Suprapubic skin (tissue), 4 donors: ENCODE measurements around the gene LAPTM5. TPM values are rescaled to one million over a fixed set of nuclear protein-coding genes. Genes with fewer than 3 reads are reported as not detected.

ENCODE experiments used
- DNase-seq, 2 donors: peaks; one replicate each; pipeline ENCODE4 v3.0.0-alpha.2; 2019; ENCODE audit warnings: low spot score in 2 of 2
- H3K27ac ChIP-seq: fragments of 200-600 bp; sonication (generic); one replicate; pipeline ENCODE4 v1.5.1; 2019
- H3K27me3 ChIP-seq: fragments of 200-600 bp; sonication (generic); one replicate; pipeline ENCODE4 v1.5.1; 2019
- H3K36me3 ChIP-seq: fragments of 200-600 bp; sonication (generic); one replicate; pipeline ENCODE4 v1.5.1; 2019
- H3K4me1 ChIP-seq: fragments of 200-600 bp; sonication (generic); one replicate; pipeline ENCODE4 v1.5.1; 2019
- H3K4me3 ChIP-seq: fragments of 200-600 bp; sonication (generic); one replicate; pipeline ENCODE4 v1.5.1; 2019; ENCODE audit warnings: mild to moderate bottlenecking
- H3K9me3 ChIP-seq: fragments of 200-600 bp; sonication (generic); one replicate; pipeline ENCODE4 v1.5.1; 2019
- EP300 ChIP-seq: sonication (generic); formaldehyde crosslinking; IDR thresholded peaks from one replicate; pipeline ENCODE4 v1.6.1; 2017; ENCODE audit warnings: antibody characterized with exemption
- POLR2A ChIP-seq, 2 donors: fragments of 450-650 bp; IDR thresholded peaks; one replicate each; pipeline ENCODE4 v1.6.1; 2017; ENCODE audit warnings: antibody characterized with exemption in 2 of 2, mild to moderate bottlenecking in 2 of 2, moderate library complexity in 2 of 2
- POLR2AphosphoS5 ChIP-seq, 3 donors: sonication (generic); formaldehyde crosslinking; IDR thresholded peaks; one replicate each; pipeline ENCODE4 v1.6.1; 2017; ENCODE audit warnings: antibody characterized with exemption in 3 of 3
- WGBS: methylation state at CpG from one replicate; pipeline ENCODE4 v1.1.5; 2018; 5-methylcytosine and 5-hydroxymethylcytosine counted together
- total RNA-seq, 4 donors: library from RNA; depleted of rRNA; stranded (reverse); fragments of >200 nt; gene quantifications; one replicate each; pipeline ENCODE4 v1.1.0, GENCODE V29; 2016
- TF ChIP-seq, protein P1 (sequence below), 2 donors: fragments of 200-600 bp in 1 of 2; fragments of 450-650 bp in 1 of 2; sonication (generic) in 1 of 2; IDR thresholded peaks; one replicate each; pipeline ENCODE4 v1.5.1; 2016 to 2019; ENCODE audit warnings: antibody characterized with exemption in 2 of 2, mild to moderate bottlenecking in 1 of 2, moderate library complexity in 1 of 2

LAPTM5 gene
- total RNA-seq, 4 donors from 2014 or later, result 9.9 to 13.7 (median 12.2) TPM

DNA sequence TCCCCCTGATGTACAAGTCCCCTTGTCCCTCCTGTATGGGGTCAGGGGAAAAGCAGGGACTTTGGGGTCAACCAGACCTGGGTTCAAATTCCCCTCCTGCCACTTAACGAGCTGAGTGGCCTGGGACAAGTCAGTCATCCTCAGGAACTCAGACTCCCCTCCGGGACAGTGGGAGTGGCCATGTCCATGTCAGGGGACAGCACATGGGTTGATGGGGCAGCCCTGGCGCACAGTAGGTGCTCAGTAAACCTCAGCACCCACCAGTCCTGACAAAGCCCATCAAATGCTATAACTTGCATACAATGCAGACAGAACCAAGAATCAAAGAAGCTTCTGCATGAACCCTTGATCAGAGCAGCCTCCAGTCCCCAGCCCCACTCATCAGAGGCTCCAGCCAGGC is 64.2 kb downstream of the LAPTM5 start:
- TF ChIP-seq POLR2A (IDR thresholded peaks at IDR 0.05) (no peak), POLR2AphosphoS5 (IDR thresholded peaks at IDR 0.05) (no peak), EP300 (no peak)
- TF ChIP-seq, protein P1, sequence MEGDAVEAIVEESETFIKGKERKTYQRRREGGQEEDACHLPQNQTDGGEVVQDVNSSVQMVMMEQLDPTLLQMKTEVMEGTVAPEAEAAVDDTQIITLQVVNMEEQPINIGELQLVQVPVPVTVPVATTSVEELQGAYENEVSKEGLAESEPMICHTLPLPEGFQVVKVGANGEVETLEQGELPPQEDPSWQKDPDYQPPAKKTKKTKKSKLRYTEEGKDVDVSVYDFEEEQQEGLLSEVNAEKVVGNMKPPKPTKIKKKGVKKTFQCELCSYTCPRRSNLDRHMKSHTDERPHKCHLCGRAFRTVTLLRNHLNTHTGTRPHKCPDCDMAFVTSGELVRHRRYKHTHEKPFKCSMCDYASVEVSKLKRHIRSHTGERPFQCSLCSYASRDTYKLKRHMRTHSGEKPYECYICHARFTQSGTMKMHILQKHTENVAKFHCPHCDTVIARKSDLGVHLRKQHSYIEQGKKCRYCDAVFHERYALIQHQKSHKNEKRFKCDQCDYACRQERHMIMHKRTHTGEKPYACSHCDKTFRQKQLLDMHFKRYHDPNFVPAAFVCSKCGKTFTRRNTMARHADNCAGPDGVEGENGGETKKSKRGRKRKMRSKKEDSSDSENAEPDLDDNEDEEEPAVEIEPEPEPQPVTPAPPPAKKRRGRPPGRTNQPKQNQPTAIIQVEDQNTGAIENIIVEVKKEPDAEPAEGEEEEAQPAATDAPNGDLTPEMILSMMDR (IDR thresholded peaks at IDR 0.05), result no peak

DNA sequence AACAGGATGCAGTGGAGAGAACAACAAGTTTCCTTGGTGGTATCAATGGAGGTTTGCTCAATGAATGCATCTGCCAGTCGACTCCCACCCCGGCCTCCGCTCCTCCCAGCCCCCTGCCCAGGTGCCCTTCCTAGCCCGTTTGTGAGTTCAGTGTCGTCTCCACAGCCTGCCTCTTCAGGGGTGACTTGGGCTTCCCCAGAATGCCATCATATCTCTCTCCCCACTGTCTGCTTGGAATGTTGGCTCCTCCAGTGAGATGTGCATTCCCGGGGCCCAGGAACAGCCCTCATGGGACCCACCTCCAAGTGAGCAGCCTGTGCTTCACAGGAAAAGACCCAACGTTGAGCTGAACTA is 64.6 kb downstream of the LAPTM5 start:
- Histone ChIP-seq H3K4me3 (no peak overlapping the region), H3K9me3 (no peaks in the 10 kb centered on the region), H3K27ac (no peak overlapping the region), H3K27me3 (peaks cover 4% of the 10 kb centered on the region), H3K36me3 (no peaks in the 10 kb centered on the region), H3K4me1 (peaks cover 28% of the 10 kb centered on the region)
- no peak for DNase-seq
- WGBS, result 86% methylated on average over 7 of the region's 7 CpGs
- TF ChIP-seq EP300 (no peak), POLR2A (IDR thresholded peaks at IDR 0.05) (no peak)
- TF ChIP-seq, protein P1 (IDR thresholded peaks at IDR 0.05), result no peak

More for the DNA sequence above, 64.2 kb downstream of the LAPTM5 start:
- H3K4me1 ChIP-seq, result peaks cover 33% of the 10 kb centered on the region
- no peak overlapping the region for H3K4me3 ChIP-seq
- WGBS, result 60% methylated on average over 1 of the region's 3 CpGs
- H3K9me3 ChIP-seq, result no peaks in the 10 kb centered on the region
- DNase-seq, result no peak
- no peaks in the 10 kb centered on the region for H3K36me3 ChIP-seq
- peaks cover 4% of the 10 kb centered on the region for H3K27me3 ChIP-seq
- no peak overlapping the region for H3K27ac ChIP-seq

DNA sequence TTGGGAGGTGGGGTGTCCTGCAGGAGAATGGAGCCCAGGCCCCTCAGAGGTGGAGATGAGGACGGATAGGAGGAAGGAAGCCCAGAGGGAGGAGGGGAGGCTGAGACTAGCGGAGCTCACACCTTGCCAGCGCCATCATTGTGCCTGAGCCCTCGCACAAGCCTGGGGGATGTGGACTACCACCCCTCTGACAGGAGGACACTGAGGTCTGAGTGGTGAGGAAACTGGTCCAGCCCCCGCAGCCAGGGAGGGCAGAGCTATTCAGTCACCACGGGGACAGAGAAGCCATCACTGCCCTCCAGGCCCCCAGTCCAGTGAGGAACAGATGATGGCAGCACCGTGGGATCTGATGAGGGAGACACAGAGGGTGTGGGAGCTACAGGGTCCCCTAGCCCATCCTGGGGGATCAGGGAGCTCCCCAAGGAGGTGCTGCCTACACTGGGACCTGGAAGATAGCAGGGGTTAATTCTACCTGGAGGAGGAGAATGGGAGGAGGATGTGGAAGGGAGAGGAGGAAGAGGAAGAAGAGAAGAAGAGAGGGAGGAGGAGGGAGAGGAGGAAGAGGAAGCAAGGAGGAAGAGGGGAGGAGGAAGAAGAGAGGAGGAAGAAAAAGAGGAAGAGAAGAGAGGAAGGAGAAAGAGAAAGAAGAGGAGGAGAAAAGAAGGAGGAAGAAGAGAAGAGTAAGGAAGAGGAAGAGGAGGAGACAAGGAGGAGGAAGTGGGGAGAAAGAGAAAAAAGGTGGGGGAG is 65.2 kb downstream of the LAPTM5 start:
- 79% methylated on average over 7 of the region's 7 CpGs for WGBS
- Histone ChIP-seq H3K4me1 (peaks cover 23% of the 10 kb centered on the region), H3K4me3 (no peak overlapping the region), H3K36me3 (no peaks in the 10 kb centered on the region), H3K27me3 (peaks cover 4% of the 10 kb centered on the region), H3K27ac (no peak overlapping the region), H3K9me3 (no peaks in the 10 kb centered on the region)
- TF ChIP-seq POLR2AphosphoS5 (IDR thresholded peaks at IDR 0.05), result no peak
- no peak for TF ChIP-seq EP300
- TF ChIP-seq, protein P1 (IDR thresholded peaks at IDR 0.05), result no peak
- TF ChIP-seq POLR2A (IDR thresholded peaks at IDR 0.05), result no peak
- no peak for DNase-seq

DNA sequence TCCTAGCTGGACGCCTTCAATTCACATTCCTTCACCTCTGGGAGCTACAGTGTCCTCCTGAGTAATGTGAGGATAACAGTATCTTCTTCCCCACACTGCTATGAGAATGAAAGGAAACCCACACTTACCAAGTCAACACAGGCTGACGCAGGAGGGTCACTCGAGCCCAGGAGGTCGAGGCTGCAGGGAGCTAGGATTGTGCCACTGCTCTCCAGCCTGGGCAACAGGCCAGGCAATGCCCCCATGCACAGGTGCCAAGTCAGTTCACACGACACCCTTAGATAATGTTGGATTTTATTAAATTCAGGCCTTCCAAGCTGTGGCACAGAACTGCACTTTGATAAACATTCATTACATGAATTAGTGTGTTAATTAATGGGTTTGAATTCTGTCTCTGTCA is 66.1 kb downstream of the LAPTM5 start:
- Histone ChIP-seq H3K4me3 (no peak overlapping the region), H3K27ac (no peak overlapping the region), H3K27me3 (peaks cover 4% of the 10 kb centered on the region), H3K4me1 (peaks cover 22% of the 10 kb centered on the region), H3K9me3 (no peaks in the 10 kb centered on the region), H3K36me3 (no peaks in the 10 kb centered on the region)
- TF ChIP-seq, protein P1 (IDR thresholded peaks at IDR 0.05), result no peak
- TF ChIP-seq POLR2AphosphoS5 (IDR thresholded peaks at IDR 0.05) (no peak), EP300 (no peak), POLR2A (IDR thresholded peaks at IDR 0.05) (no peak)
- 85% methylated on average over 5 of the region's 5 CpGs for whole genome bisulfite sequencing
- peak in 1 of 2 donors; percentile 24 for DNase-seq

DNA sequence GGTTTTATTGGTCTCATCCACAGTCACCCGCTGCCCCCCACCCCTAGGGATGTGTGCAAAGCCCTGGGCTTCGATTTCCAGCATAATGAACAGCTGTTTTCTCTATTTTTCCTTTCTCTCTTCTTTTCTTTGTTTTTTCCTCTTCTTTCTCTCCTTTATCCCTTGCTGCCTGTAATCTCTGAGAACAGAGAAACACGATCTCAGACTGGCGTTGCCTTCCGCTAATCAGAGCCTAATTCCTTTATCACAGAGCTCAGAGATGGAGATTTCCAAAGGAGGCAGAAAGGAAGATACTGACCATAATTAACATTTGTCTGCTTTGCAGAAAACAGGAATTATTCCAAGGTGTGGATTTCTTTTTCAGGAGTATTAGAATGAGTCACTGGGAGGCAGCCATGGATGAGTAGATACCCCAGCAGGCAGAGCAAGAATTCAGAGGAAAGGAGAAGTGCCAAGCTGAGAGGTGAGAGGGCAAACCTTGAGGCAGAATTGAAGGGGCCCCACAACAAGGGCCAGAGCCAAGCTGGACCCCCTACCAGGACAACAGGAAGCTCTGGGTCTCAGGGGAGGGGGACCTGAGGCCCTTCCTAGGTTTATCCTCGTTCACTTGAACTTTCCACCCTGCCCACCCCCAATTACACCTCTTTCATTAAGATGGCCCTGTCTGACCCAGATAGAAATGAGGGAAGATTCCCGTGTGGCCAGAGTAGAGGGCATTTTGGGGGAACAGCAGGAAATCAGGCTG is 67.5 kb downstream of the LAPTM5 start:
- H3K9me3 ChIP-seq, result no peaks in the 10 kb centered on the region
- peaks cover 12% of the 10 kb centered on the region for H3K4me1 ChIP-seq
- no peak for TF ChIP-seq POLR2AphosphoS5 (IDR thresholded peaks at IDR 0.05)
- no peak for TF ChIP-seq POLR2A (IDR thresholded peaks at IDR 0.05)
- no peak for TF ChIP-seq EP300
- TF ChIP-seq, protein P1 (IDR thresholded peaks at IDR 0.05), result no peak
- 48% methylated on average over 7 of the region's 7 CpGs for WGBS
- no peak overlapping the region for H3K4me3 ChIP-seq
- DNase-seq, result no peak
- H3K27me3 ChIP-seq, result peaks cover 16% of the 10 kb centered on the region
- H3K27ac ChIP-seq, result no peak overlapping the region
- H3K36me3 ChIP-seq, result no peaks in the 10 kb centered on the region
